ENCODE results near the gene ZNF362. TPM values are rescaled to one million over a fixed set of nuclear protein-coding genes. Genes with fewer than 3 reads are reported as not detected.

ZNF362 gene
- total and polyA plus RNA-seq, 2 of the 13 experiments (the other 11 are each of a cell fraction or from before 2014, with no cell fraction given): 8.3 to 14.2 TPM

DNA sequence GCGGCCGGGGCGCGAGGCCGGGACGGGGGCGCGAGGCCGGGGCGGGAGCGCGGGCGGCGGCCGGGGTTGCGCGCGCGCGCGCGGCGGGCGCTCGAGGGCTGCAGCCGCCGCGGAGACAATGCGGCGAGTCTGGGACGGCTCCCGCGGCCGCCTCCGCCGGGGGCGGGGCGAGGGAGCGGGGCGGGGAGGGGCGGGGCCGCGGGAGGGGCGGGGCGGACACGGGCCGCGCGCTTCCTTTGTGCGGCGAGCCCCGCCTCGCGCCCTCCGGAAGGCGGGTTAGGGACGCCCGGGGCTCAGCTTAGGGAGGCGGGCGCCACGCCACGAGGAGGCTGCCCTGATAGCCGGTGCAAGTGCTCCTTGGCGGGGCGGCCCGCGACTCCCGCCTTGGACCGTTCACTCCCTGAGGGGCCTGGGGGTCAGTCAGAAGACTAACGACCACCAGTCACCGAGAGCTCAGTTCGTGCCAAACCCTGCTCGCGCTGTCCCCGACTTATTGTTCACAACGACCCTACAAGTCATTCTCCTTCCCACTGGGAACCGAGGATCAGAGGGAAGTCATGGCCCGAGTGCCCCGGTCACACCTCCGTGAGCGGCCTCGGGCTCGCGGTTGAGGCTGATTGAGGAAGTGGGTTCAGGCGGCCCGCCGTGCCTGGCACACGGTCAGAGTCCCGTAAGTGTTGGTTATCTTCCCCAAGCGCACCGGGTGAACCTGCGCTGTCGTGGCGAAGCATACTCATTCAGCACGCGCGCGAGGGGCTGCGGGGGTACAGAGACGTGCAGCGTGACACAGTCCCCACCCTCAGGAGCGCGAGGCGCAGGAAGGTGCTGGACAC is 93.7 kb downstream of the ZNF362 start (continued):
- TF ChIP-seq, protein P1, sequence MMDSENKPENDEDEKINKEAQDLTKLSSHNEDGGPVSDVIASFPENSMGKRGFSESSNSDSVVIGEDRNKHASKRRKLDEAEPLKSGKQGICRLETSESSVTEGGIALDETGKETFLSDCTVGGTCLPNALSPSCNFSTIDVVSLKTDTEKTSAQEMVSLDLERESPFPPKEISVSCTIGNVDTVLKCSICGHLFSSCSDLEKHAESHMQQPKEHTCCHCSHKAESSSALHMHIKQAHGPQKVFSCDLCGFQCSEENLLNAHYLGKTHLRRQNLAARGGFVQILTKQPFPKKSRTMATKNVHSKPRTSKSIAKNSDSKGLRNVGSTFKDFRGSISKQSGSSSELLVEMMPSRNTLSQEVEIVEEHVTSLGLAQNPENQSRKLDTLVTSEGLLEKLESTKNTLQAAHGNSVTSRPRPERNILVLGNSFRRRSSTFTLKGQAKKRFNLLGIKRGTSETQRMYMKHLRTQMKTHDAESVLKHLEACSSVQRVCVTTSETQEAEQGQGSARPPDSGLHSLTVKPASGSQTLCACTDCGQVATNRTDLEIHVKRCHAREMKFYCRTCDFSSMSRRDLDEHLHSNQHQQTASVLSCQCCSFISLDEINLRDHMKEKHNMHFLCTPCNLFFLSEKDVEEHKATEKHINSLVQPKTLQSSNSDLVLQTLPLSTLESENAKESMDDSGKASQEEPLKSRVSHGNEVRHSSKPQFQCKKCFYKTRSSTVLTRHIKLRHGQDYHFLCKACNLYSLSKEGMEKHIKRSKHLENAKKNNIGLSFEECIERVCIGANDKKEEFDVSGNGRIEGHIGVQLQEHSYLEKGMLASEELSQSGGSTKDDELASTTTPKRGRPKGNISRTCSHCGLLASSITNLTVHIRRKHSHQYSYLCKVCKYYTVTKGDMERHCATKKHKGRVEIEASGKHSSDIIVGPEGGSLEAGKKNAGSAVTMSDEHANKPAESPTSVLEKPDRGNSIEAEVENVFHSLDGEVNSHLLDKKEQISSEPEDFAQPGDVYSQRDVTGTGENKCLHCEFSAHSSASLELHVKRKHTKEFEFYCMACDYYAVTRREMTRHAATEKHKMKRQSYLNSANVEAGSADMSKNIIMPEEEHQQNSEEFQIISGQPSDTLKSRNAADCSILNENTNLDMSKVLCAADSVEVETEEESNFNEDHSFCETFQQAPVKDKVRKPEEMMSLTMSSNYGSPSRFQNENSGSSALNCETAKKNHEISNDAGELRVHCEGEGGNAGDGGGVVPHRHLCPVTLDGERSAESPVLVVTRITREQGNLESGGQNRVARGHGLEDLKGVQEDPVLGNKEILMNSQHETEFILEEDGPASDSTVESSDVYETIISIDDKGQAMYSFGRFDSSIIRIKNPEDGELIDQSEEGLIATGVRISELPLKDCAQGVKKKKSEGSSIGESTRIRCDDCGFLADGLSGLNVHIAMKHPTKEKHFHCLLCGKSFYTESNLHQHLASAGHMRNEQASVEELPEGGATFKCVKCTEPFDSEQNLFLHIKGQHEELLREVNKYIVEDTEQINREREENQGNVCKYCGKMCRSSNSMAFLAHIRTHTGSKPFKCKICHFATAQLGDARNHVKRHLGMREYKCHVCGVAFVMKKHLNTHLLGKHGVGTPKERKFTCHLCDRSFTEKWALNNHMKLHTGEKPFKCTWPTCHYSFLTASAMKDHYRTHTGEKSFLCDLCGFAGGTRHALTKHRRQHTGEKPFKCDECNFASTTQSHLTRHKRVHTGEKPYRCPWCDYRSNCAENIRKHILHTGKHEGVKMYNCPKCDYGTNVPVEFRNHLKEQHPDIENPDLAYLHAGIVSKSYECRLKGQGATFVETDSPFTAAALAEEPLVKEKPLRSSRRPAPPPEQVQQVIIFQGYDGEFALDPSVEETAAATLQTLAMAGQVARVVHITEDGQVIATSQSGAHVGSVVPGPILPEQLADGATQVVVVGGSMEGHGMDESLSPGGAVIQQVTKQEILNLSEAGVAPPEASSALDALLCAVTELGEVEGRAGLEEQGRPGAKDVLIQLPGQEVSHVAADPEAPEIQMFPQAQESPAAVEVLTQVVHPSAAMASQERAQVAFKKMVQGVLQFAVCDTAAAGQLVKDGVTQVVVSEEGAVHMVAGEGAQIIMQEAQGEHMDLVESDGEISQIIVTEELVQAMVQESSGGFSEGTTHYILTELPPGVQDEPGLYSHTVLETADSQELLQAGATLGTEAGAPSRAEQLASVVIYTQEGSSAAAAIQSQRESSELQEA (CRISPR knock-in tag; IDR thresholded peaks at IDR 0.05; ENCODE audit: not compliant biosample characterization): peak; percentile 89
- TF ChIP-seq GFI1 (CRISPR knock-in tag; IDR thresholded peaks at IDR 0.05; ENCODE audit: borderline replicate concordance) (peak; percentile 54; the same call in 1 of the 2 replicates), REPIN1 (CRISPR knock-in tag; IDR thresholded peaks at IDR 0.05; ENCODE audit: borderline replicate concordance, low read depth) (peak; percentile 61; the same call in 1 of the 2 replicates), FLYWCH1 (CRISPR knock-in tag; IDR thresholded peaks at IDR 0.05) (no peak), ZNF326 (CRISPR knock-in tag; IDR thresholded peaks at IDR 0.05; ENCODE audit: borderline replicate concordance) (no peak), ZNF724P (CRISPR knock-in tag; IDR thresholded peaks at IDR 0.05; ENCODE audit: borderline replicate concordance) (no peak), MAF1 (CRISPR knock-in tag; IDR thresholded peaks at IDR 0.05; ENCODE audit: borderline replicate concordance) (no peak), TCF7L2 (IDR thresholded peaks at IDR 0.05; ENCODE audit: low read depth, low read length) (no peak), ETV5 (CRISPR knock-in tag; IDR thresholded peaks at IDR 0.05; ENCODE audit: borderline replicate concordance) (peak; percentile 71), STAT5B (CRISPR knock-in tag; IDR thresholded peaks at IDR 0.05) (no peak), ZNF225 (CRISPR knock-in tag; IDR thresholded peaks at IDR 0.05) (no peak), MXD4 (CRISPR knock-in tag; IDR thresholded peaks at IDR 0.05) (peak; percentile 69; the same call in 1 of the 2 replicates)
- TF ChIP-seq, protein P2, sequence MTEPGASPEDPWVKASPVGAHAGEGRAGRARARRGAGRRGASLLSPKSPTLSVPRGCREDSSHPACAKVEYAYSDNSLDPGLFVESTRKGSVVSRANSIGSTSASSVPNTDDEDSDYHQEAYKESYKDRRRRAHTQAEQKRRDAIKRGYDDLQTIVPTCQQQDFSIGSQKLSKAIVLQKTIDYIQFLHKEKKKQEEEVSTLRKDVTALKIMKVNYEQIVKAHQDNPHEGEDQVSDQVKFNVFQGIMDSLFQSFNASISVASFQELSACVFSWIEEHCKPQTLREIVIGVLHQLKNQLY (CRISPR knock-in tag; IDR thresholded peaks at IDR 0.05): no peak; the same call in 1 of the 2 replicates
- TF ChIP-seq, protein P3, sequence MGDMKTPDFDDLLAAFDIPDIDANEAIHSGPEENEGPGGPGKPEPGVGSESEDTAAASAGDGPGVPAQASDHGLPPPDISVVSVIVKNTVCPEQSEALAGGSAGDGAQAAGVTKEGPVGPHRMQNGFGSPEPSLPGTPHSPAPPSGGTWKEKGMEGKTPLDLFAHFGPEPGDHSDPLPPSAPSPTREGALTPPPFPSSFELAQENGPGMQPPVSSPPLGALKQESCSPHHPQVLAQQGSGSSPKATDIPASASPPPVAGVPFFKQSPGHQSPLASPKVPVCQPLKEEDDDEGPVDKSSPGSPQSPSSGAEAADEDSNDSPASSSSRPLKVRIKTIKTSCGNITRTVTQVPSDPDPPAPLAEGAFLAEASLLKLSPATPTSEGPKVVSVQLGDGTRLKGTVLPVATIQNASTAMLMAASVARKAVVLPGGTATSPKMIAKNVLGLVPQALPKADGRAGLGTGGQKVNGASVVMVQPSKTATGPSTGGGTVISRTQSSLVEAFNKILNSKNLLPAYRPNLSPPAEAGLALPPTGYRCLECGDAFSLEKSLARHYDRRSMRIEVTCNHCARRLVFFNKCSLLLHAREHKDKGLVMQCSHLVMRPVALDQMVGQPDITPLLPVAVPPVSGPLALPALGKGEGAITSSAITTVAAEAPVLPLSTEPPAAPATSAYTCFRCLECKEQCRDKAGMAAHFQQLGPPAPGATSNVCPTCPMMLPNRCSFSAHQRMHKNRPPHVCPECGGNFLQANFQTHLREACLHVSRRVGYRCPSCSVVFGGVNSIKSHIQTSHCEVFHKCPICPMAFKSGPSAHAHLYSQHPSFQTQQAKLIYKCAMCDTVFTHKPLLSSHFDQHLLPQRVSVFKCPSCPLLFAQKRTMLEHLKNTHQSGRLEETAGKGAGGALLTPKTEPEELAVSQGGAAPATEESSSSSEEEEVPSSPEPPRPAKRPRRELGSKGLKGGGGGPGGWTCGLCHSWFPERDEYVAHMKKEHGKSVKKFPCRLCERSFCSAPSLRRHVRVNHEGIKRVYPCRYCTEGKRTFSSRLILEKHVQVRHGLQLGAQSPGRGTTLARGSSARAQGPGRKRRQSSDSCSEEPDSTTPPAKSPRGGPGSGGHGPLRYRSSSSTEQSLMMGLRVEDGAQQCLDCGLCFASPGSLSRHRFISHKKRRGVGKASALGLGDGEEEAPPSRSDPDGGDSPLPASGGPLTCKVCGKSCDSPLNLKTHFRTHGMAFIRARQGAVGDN (CRISPR knock-in tag; IDR thresholded peaks at IDR 0.05): peak; percentile 96

All from HepG2 (cell line).